H7 (cell line): ENCODE data around the gene PDE8B. TPM values are rescaled to one million over a fixed set of nuclear protein-coding genes. Genes with fewer than 3 reads are reported as not detected.
A peak's percentile ranks its signal among the peaks of the same experiment; 100 is the strongest.

Source experiments
- DNase-seq: peaks from one replicate; pipeline ENCODE4 v3.0.0; 2012
- H3K27me3 ChIP-seq: 2 replicates; pipeline ENCODE4 v1.6.0; 2011; ENCODE audit warnings: mild to moderate bottlenecking, low read length; ENCODE audit not compliant: control insufficient read depth, insufficient read depth
- H3K36me3 ChIP-seq: replicated peaks from 2 replicates; pipeline ENCODE4 v1.5.1; 2011; ENCODE audit warnings: low read length; ENCODE audit not compliant: control insufficient read depth, insufficient read depth
- H3K4me3 ChIP-seq: 2 replicates; pipeline ENCODE4 v1.5.1; 2011; ENCODE audit warnings: low read depth, mild to moderate bottlenecking, control low read depth, low read length, moderate library complexity; ENCODE audit not compliant: insufficient read depth
- total RNA-seq: library from RNA; depleted of rRNA; stranded (reverse); fragments of >200 nt; shearing (Covaris generic); gene quantifications from 2 replicates; pipeline ENCODE4 v1.2.3, GENCODE V29; 2014; rRNA removed

Gene PDE8B, protein sequence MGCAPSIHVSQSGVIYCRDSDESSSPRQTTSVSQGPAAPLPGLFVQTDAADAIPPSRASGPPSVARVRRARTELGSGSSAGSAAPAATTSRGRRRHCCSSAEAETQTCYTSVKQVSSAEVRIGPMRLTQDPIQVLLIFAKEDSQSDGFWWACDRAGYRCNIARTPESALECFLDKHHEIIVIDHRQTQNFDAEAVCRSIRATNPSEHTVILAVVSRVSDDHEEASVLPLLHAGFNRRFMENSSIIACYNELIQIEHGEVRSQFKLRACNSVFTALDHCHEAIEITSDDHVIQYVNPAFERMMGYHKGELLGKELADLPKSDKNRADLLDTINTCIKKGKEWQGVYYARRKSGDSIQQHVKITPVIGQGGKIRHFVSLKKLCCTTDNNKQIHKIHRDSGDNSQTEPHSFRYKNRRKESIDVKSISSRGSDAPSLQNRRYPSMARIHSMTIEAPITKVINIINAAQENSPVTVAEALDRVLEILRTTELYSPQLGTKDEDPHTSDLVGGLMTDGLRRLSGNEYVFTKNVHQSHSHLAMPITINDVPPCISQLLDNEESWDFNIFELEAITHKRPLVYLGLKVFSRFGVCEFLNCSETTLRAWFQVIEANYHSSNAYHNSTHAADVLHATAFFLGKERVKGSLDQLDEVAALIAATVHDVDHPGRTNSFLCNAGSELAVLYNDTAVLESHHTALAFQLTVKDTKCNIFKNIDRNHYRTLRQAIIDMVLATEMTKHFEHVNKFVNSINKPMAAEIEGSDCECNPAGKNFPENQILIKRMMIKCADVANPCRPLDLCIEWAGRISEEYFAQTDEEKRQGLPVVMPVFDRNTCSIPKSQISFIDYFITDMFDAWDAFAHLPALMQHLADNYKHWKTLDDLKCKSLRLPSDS
- total RNA-seq: 0.03 and 1.9 TPM in 2 replicates

DNA sequence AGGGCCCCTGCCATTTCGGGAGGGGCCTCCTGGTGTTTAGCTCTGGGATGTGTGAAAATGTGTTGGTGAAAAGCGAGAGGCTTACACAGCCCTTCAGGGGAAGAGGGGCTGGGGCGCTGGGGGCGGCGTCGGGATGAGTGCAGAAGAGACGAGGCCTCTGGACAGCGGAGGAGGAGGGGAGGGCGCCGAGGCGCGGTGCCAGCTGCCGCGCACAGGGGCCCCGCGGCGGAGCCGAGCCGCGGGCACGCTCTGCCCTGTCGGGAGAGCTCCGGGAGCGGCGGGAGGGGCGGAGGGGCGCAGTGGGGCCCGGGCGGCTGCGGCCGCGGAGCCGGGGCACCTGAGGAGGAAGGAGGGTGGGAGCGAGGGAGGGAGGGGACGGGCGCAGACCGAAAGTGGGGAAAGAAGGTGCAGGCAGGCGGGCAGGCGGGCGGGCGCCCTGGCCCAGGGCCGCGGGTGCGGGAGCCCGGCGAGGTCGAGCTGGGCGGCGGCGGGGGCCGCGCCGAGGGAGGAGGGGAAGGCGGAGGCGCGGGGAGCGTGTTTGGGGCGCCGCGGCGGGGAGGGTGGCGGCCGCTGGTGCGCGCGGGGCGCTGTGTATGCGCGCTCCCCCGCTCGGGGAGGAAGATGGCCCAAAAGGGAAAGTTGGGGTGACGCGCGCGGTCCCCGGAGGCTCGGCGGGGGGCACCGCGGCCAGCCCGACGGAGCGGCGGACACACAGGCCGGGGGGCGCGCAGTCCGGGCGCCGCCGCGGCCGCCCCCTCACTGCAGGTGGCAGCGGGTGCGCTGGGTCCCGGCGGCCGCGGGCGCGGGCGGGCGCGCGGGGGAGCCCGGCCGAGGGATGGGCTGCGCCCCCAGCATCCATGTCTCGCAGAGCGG is at the start of gene PDE8B:
PDE8B (plus strand) TSS at position 590 of the 873 bp plus-strand sequence; CDS start at position 836, 246 bp downstream.
- Histone ChIP-seq H3K27me3 (peaks cover 43% of the 10 kb centered on the region), H3K4me3 (peak within 1 kb of the TSS; percentile 36), H3K36me3 (no peaks in the 10 kb centered on the region)
- peak; percentile 81 for DNase-seq

DNA sequence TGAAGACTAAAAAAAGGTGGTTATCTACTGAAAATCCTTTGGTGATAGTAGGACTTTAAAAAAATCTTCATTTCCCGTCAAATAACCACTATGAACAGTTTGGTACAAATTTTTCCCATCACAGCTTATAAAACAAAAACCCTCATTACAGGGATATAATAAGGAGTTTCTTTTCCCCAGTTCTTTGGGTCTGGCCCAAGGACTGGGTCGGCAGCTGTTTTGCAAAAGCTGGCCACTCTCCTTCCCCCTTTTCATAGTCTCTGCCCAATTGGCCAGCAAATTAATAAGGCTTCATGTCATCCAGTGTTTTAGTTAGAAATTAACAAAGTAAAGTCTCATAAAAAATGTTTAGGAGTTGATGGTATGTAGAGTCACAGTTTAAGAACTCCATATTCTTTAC is 47.0 kb upstream of the PDE8B start:
- no peaks in the 10 kb centered on the region for H3K36me3 ChIP-seq
- no peaks in the 10 kb centered on the region for H3K27me3 ChIP-seq
- H3K4me3 ChIP-seq: no peak overlapping the region
- no peak for DNase-seq

DNA sequence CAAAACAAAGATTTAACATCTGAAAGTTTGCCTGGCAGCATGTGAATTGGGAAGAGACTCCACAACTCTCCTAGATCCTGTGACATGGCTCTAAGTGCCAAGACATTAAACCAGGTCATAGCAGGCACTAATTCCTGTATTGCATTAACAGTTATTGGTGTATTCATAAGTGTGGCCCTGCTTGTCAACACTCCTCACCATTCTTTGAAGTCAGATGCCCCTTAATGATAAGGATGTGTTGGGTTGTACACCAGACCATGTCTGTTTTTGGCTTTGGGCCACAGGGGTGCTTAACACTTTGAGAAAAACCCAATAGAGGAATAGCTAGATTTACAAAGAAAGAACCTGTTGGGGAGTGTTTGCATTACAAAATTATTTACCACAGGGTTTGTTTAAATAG is 43.4 kb upstream of the PDE8B start:
- no peak for DNase-seq
- Histone ChIP-seq H3K4me3 (no peak overlapping the region), H3K27me3 (no peaks in the 10 kb centered on the region), H3K36me3 (no peaks in the 10 kb centered on the region)

DNA sequence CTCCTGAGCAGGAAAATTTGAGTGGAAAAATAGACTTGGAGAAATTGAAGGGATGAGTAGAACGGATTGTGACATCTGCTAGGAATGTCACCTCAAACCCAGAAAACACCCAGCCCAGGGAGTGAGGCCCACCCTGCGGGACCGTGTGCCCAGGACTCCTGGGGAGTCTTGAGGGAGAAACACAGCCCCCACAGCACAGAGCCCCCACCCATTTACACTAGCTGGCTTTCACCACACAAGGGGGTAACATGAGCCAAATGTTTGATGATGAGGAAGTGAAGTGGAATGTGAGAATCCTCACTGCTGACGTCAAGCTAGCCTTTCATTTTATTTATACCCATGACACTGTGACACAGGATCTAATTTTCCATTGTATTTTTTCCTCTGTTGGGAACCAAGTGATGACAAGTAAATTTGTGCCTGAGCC is 42.8 kb upstream of the PDE8B start:
- H3K36me3 ChIP-seq: no peaks in the 10 kb centered on the region
- no peaks in the 10 kb centered on the region for H3K27me3 ChIP-seq
- DNase-seq: no peak
- H3K4me3 ChIP-seq: no peak overlapping the region

DNA sequence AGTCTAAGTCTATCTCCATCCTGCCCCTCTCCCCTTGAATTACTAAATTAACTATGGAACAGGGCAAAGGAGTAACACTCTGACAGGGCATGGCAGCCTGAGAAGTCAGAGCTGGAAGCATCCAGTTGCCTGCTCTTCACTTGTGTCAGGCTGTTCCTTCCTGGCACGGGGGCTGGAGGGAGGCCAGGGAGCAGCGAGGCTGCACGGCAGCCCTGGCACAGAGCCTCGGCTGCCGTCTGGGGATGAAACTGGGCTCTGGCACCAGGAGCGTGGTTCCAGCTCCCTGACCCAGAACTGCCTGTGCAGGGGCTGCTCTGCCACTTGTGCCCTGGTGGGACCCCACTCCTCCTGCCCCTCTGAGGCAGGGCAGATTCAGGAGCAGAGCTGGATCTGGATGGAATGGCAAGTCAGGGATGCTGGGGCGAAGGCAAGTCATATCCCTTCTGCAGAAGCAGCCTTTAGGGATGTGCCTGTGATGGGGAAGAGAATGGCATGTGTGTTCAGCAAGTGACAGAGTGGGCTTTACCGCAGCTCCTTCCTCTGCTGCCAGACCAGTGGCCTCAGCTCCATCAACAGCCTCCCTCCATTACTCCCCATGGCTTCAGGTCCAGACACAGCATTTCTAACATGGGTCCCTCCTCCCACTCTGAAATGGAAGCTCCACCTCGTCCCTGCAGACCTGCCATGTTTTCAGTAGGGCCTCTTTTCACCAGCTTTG is 42.2 kb upstream of the PDE8B start:
- Histone ChIP-seq H3K27me3 (no peaks in the 10 kb centered on the region), H3K36me3 (no peaks in the 10 kb centered on the region), H3K4me3 (no peak overlapping the region)
- DNase-seq: no peak

DNA sequence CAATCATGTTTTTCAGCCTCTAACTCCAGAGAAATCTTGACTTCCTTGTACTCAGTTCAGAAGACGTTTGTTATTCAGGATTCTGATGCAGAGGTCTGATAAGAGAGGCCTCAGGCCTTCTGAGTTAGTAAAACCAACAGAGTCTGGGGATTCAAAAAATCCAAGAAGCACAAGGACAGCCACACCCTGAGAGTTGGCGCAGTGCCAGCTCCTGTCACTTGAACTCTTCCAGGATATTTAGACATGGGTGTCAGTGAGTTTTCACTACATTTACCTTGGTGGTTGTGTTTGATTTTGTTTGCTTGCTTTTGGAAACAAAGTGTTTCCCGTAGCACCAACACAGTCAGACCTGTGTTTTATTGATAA is 41.6 kb upstream of the PDE8B start:
- Histone ChIP-seq H3K36me3 (no peaks in the 10 kb centered on the region), H3K4me3 (no peak overlapping the region), H3K27me3 (no peaks in the 10 kb centered on the region)
- no peak for DNase-seq

DNA sequence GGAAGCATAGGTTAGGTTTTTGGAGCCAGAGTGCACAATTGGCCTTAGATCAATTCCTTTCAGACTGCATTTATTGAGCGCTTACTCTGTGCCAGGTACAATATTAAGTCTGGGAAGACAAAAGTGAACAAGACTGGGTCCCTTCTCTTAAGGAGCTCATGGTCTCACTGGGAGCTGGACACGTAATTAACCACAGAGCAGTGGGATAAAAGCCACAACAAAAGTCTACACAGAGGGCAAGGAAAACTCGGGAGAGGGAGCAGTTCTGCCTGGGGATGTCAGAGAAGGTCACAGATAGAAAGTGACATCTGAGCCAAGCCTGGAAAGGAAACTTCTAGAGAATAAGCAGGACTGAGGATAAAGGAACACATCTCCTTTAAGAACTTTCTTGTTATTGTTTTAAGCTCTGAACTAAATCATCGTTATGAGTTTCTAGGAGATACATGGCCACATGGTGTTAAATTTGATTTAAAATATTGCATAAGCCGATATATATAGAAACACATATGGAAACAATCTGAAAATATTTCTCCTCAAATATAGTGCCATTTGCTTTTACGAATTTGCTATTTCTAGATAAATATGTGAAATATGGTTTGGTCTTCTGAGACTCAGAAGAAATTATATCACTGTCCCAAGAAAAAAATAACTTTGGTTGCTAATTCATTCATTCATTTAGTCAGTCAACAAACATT is 40.1 kb upstream of the PDE8B start:
- no peak for DNase-seq
- Histone ChIP-seq H3K27me3 (no peaks in the 10 kb centered on the region), H3K36me3 (no peaks in the 10 kb centered on the region), H3K4me3 (no peak overlapping the region)

DNA sequence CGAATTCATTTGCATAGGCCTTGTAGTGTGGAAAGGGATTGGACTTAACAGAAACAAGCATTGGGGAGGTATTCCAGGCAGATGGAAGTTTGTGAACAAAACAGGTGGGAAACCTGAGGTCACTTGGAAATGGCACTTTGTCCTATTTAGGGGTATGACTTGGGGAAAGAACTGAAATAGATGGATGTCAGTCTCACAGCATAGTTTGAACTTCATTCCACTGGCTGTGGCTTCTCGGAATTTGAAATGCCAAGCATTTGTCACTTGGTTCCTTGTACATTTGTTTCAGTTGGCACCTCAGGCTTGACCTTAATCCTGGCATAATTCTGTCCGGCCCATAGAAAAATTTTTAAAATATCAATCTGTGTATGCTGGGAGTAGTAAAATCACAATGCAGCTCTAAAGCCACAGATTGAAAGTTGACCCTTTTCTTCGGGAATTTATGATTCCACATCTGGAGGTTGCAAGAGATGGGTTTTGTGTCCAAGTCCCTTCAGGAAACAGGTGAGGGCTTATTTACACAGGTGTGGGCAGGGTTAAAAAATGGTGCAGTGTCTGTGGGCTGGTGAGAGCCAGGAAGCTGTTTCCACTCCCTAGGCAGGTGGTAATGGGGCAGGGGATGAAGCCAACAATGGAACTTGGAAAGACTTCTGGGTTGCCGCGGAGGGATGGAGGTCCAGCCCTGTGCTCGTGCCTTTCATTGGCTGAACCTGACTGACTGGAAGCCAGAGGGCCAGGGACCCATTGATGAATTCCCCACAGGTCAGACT is 39.2 kb upstream of the PDE8B start:
- no peak for DNase-seq
- Histone ChIP-seq H3K36me3 (no peaks in the 10 kb centered on the region), H3K4me3 (no peak overlapping the region), H3K27me3 (no peaks in the 10 kb centered on the region)

DNA sequence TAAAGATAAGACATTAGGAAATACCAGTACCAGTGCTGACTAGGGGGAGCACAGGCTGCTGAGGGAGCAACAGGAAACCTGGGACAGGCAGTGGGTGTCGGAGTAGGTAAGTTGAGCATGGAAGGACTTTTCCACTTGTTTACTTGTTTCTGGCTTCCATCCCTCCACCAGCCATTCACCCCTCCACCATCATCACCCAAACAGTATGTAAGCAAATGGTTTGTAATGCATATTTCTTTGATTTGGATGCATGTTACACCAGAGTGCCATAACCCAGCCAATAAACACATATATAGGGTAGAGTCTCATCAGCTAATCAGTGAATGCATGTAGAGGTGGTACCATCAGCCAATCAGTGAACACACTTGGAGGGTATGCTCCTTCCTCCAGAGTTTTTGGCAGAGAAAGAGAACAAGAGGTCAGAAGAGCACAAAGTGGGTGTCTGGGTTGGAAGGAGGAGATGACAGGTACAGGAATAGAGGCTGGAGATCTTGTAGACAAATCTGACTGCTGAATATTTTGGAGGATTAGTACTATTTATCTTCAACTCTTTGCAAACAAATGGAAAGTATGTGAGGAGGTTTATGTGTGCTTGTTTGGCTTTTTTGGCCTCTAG is 37.7 kb upstream of the PDE8B start:
- Histone ChIP-seq H3K36me3 (no peaks in the 10 kb centered on the region), H3K4me3 (no peak overlapping the region), H3K27me3 (no peaks in the 10 kb centered on the region)
- no peak for DNase-seq

DNA sequence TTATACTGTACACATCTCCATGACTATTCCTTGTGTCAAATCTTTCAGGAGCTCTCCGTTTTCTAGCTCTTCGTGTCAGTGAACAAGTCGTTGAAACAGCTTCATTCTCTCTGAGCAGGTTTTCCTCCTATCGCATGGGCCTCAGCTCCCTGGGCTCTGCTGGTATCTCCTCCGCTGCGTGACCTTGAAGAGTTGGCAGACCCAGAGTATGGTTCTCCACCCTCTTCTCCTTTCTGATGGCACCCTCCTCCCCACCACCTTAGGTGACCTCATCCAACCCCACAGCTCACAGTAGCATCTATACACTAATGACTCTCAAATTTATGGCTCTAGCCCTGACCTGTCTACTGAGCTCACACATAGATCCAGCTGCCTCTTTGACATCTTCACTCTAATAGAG is 36.0 kb upstream of the PDE8B start:
- H3K27me3 ChIP-seq: peaks cover 6% of the 10 kb centered on the region
- no peak for DNase-seq
- no peaks in the 10 kb centered on the region for H3K36me3 ChIP-seq
- no peak overlapping the region for H3K4me3 ChIP-seq

DNA sequence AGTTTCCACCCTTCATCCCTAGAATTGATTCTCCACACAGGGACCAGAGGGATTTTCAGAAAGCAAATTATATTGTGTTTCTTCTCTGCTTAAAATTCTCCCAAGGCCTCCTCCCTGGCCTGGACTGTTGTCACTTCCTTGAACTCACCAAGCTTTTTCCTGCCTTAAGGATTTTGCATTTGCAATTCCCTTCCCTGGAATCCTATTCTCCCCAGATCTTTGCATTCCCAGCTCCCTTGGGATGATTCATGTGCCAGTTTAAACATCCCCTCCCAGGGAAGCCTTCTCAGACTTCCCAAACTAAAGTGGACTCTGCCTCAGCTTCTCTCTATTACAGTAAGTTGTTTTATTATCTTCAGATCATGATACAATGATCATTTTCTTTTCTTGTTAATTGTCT is 35.2 kb upstream of the PDE8B start:
- DNase-seq: peak; percentile 45
- H3K4me3 ChIP-seq: no peak overlapping the region
- peaks cover 13% of the 10 kb centered on the region for H3K27me3 ChIP-seq

DNA sequence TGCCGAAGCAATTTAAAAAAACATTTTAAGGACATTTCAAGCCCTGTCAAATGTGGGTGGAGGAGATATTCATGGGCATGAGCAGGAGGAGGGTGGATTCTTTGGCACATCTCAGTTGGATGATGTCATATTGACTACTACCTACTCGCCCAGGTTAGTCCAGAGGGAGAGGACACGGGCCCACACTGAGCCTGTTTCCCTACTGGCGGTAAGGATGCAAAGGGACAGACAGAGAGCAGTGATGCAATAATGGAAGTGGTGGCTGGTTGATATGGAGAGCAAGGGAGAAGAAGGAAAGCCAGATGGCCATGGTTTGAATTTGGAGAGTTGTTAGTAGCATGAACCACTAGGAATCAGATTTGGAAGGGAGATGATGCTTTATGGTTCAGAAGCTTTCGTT is 34.1 kb upstream of the PDE8B start:
- DNase-seq: no peak

More for the DNA sequence above, 35.2 kb upstream of the PDE8B start:
- no peaks in the 10 kb centered on the region for H3K36me3 ChIP-seq

More for the DNA sequence above, 34.1 kb upstream of the PDE8B start:
- Histone ChIP-seq H3K36me3 (no peaks in the 10 kb centered on the region), H3K27me3 (peaks cover 25% of the 10 kb centered on the region), H3K4me3 (no peak overlapping the region)
